Measurements from ENCODE around the gene C11orf97. TPM values are rescaled to one million over a fixed set of nuclear protein-coding genes. Genes with fewer than 3 reads are reported as not detected.
A peak's percentile ranks its signal among the peaks of the same experiment; 100 is the strongest.

C11orf97 gene
- total RNA-seq, 1 donor from 2014 or later: not detected

DNA sequence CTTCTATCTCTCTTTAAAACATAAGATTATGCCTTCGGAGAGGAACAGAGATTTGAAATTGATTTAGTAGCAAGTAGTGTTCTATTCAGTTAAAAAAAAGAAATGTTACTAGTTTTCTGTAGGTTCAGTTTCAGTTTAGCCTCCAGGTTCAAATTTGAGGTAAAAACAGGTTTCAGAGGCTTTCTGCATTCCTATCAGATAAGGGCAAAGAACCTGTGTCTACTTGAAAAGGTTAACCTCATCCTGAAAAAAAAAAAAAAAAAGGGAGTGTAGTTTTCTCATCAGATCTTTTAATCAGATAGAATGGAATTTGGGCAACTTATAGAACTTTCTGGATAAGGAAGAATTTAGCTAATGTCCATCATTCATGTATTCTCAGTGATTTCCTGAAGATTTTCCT, 12.1 kb downstream of the C11orf97 start:
- H3K4me3 ChIP-seq (ENCODE audit: low read length in 3 of 3): no peak overlapping the region
- H3K9me3 ChIP-seq (ENCODE audit: control insufficient read depth in 3 of 3, low read length in 3 of 3): no peaks in the 10 kb centered on the region
- H3K27ac ChIP-seq (ENCODE audit: low read depth, low read length): no peak overlapping the region
- no peaks in the 10 kb centered on the region for H3K4me1 ChIP-seq (ENCODE audit: control insufficient read depth in 3 of 3, insufficient read depth in 3 of 3, low read length in 3 of 3)
- no peak overlapping the region for H3K9ac ChIP-seq (ENCODE audit: low read depth in 1 of 3, low read length in 3 of 3)
- H3K27me3 ChIP-seq (ENCODE audit: control insufficient read depth in 3 of 3, insufficient read depth in 3 of 3, low read length in 3 of 3): peaks cover 0 to 2% (median 0%) of the 10 kb centered on the region in 3 donors
- no peaks in the 10 kb centered on the region for H3K36me3 ChIP-seq (ENCODE audit: control insufficient read depth in 3 of 3, insufficient read depth in 3 of 3, low read length in 3 of 3)

DNA sequence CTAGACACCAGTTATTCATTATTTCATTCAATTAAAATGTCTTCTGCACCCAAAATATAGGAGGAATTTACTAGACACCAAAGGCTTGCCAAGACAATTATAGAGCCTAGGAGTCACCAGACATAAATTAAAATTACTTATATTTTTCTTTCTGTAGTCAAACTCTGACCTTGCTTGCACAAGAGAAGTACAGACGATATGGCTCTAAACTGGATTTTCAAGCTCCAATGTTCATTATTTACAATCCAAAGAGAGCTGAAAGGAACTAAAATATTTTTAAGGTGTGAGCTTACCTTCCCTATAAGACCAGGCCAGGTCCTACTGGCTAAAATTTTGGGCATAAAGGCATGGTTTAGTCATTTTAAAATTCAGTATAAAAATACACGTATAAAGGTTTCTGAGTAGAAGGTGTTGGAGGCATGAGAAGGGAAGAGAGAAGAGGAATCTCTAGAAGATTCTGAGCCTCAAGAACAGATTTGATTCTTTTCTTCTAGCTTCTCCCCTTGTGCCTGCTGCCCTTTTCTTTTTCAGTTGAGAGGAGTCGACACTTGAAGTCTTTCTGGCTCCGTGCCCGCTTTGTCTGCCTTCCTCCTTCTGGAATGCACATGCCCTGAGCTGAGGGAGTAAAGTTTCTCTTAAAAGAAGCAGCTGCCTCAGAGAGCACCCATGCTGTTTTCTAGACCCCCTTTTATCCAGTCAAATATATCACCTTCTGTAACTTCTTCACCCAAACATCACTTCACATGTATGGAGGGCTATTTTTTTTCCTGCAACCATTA, 13.5 kb downstream of the C11orf97 start:
- Histone ChIP-seq H3K9me3 (ENCODE audit: control insufficient read depth in 3 of 3, low read length in 3 of 3) (no peaks in the 10 kb centered on the region), H3K4me3 (ENCODE audit: low read length in 3 of 3) (no peak overlapping the region), H3K4me1 (ENCODE audit: control insufficient read depth in 3 of 3, insufficient read depth in 3 of 3, low read length in 3 of 3) (no peaks in the 10 kb centered on the region), H3K9ac (ENCODE audit: low read depth in 1 of 3, low read length in 3 of 3) (no peak overlapping the region), H3K36me3 (ENCODE audit: control insufficient read depth in 3 of 3, insufficient read depth in 3 of 3, low read length in 3 of 3) (no peaks in the 10 kb centered on the region), H3K27me3 (ENCODE audit: control insufficient read depth in 3 of 3, insufficient read depth in 3 of 3, low read length in 3 of 3) (peaks cover 0 to 2% (median 0%) of the 10 kb centered on the region in 3 donors), H3K27ac (ENCODE audit: low read depth, low read length) (no peak overlapping the region)

DNA sequence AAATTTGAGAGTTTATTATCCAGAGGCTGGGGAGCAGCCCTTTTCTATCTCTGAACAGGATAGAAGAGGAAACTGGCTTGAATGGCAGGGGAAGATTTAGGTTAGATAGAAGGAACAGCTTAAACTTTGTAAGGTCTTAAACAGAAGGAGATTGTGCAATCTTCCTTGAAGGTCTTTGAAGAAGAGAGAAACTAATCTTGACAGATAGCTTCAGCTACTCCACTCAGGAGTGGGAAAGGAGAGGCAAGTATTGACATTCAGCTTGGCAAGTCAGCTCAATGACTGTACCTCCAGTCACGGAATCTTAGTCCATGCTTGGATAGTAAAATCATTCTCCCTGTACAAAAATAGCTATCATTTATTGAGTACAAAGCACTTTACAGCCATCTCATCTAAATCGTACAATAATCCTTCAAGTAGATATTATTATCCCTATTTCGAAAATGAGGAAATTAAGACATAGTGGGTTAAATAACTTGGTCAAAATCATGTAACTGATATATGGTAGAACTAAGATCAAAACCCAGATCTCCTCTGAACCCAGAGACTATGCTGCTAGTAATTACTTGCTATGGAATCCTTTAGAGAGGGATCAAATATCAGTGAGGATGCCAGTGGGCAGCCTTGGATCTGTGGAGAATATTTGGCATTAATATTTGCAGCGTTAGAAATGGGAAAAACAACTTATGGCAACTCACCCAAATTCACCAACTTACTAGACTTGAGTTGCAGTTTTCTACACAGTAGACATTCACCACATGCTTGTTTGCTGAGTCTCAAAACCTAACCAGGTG, 14.6 kb downstream of the C11orf97 start:
- Histone ChIP-seq H3K4me3 (ENCODE audit: low read length in 3 of 3) (no peak overlapping the region), H3K9me3 (ENCODE audit: control insufficient read depth in 3 of 3, low read length in 3 of 3) (no peaks in the 10 kb centered on the region), H3K27ac (ENCODE audit: low read depth, low read length) (no peak overlapping the region), H3K9ac (ENCODE audit: low read depth in 1 of 3, low read length in 3 of 3) (no peak overlapping the region), H3K27me3 (ENCODE audit: control insufficient read depth in 3 of 3, insufficient read depth in 3 of 3, low read length in 3 of 3) (peaks cover 0 to 2% (median 0%) of the 10 kb centered on the region in 3 donors), H3K36me3 (ENCODE audit: control insufficient read depth in 3 of 3, insufficient read depth in 3 of 3, low read length in 3 of 3) (no peaks in the 10 kb centered on the region), H3K4me1 (ENCODE audit: control insufficient read depth in 3 of 3, insufficient read depth in 3 of 3, low read length in 3 of 3) (no peaks in the 10 kb centered on the region)

DNA sequence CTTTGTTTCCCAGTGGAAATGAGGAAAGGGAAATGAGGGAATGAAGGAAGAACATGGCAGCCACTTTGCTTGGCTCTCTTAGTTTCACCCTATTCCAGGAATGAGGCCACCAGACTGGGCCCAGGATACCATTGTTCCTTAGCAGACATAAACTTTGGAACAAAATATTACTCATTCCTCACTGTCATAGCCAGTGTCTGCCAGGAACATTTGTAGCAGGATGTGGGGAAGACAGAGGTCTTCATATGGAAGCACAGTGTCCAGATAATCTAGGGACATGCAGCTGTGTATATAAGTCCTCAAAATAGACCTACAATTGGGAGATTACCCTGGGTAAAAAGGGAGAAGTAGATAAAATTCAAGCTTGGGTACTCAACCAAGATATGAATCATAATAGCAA, 16.3 kb downstream of the C11orf97 start:
- Histone ChIP-seq H3K4me3 (ENCODE audit: low read length in 3 of 3) (no peak overlapping the region), H3K4me1 (ENCODE audit: control insufficient read depth in 3 of 3, insufficient read depth in 3 of 3, low read length in 3 of 3) (no peaks in the 10 kb centered on the region), H3K27ac (ENCODE audit: low read depth, low read length) (no peak overlapping the region), H3K9ac (ENCODE audit: low read depth in 1 of 3, low read length in 3 of 3) (no peak overlapping the region), H3K27me3 (ENCODE audit: control insufficient read depth in 3 of 3, insufficient read depth in 3 of 3, low read length in 3 of 3) (peaks cover 0 to 2% (median 0%) of the 10 kb centered on the region in 3 donors), H3K9me3 (ENCODE audit: control insufficient read depth in 3 of 3, low read length in 3 of 3) (no peaks in the 10 kb centered on the region), H3K36me3 (ENCODE audit: control insufficient read depth in 3 of 3, insufficient read depth in 3 of 3, low read length in 3 of 3) (no peaks in the 10 kb centered on the region)

DNA sequence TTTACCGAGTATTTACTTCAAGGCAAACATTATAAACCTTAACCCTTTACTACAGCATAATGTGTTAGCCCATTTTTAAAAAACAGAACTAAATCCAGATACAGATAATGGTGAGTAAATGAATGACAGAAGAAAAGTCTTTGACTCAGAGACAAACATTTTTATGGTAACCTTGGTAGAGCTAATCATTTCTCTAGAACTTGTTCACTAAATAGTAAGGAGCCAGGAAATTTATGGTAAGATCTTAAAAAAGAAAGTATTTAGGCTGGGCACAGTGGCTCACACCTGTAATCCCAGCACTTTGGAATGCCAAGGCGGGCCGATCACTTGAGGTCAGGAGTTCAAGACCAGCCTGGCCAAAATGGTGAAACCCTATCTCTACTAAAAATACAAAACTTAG, 19.9 kb downstream of the C11orf97 start:
- Histone ChIP-seq H3K9ac (ENCODE audit: low read depth in 1 of 3, low read length in 3 of 3) (no peak overlapping the region), H3K9me3 (ENCODE audit: control insufficient read depth in 3 of 3, low read length in 3 of 3) (no peaks in the 10 kb centered on the region), H3K27me3 (ENCODE audit: control insufficient read depth in 3 of 3, insufficient read depth in 3 of 3, low read length in 3 of 3) (peaks cover 0 to 2% (median 2%) of the 10 kb centered on the region in 3 donors), H3K27ac (ENCODE audit: low read depth, low read length) (no peak overlapping the region), H3K36me3 (ENCODE audit: control insufficient read depth in 3 of 3, insufficient read depth in 3 of 3, low read length in 3 of 3) (no peaks in the 10 kb centered on the region), H3K4me1 (ENCODE audit: control insufficient read depth in 3 of 3, insufficient read depth in 3 of 3, low read length in 3 of 3) (no peaks in the 10 kb centered on the region), H3K4me3 (ENCODE audit: low read length in 3 of 3) (no peak overlapping the region)

DNA sequence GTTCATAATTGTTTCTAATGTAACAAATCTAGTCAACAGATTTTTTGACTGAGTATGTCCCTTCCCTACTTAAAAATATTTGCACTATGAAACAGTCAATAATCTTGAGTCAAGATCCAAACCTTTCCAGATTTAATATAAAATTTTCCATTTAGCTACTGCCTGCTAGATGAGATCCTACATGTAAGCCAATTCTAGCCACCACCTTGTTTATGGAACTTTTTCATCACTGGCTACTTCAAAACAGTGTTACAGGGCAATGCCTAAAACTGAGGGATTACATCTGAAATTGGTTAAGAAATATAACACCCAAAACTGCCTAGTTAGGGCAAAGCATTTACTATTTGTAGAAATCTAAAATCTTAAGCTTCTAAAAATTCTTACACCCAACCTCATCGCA, 20.9 kb downstream of the C11orf97 start:
- no peaks in the 10 kb centered on the region for H3K36me3 ChIP-seq (ENCODE audit: control insufficient read depth in 3 of 3, insufficient read depth in 3 of 3, low read length in 3 of 3)
- no peak overlapping the region for H3K4me3 ChIP-seq (ENCODE audit: low read length in 3 of 3)
- peaks cover 0 to 2% (median 0%) of the 10 kb centered on the region in 3 donors for H3K27me3 ChIP-seq (ENCODE audit: control insufficient read depth in 3 of 3, insufficient read depth in 3 of 3, low read length in 3 of 3)
- no peaks in the 10 kb centered on the region for H3K9me3 ChIP-seq (ENCODE audit: control insufficient read depth in 3 of 3, low read length in 3 of 3)
- no peak overlapping the region for H3K9ac ChIP-seq (ENCODE audit: low read depth in 1 of 3, low read length in 3 of 3)
- H3K27ac ChIP-seq (ENCODE audit: low read depth, low read length): no peak overlapping the region
- no peaks in the 10 kb centered on the region for H3K4me1 ChIP-seq (ENCODE audit: control insufficient read depth in 3 of 3, insufficient read depth in 3 of 3, low read length in 3 of 3)

DNA sequence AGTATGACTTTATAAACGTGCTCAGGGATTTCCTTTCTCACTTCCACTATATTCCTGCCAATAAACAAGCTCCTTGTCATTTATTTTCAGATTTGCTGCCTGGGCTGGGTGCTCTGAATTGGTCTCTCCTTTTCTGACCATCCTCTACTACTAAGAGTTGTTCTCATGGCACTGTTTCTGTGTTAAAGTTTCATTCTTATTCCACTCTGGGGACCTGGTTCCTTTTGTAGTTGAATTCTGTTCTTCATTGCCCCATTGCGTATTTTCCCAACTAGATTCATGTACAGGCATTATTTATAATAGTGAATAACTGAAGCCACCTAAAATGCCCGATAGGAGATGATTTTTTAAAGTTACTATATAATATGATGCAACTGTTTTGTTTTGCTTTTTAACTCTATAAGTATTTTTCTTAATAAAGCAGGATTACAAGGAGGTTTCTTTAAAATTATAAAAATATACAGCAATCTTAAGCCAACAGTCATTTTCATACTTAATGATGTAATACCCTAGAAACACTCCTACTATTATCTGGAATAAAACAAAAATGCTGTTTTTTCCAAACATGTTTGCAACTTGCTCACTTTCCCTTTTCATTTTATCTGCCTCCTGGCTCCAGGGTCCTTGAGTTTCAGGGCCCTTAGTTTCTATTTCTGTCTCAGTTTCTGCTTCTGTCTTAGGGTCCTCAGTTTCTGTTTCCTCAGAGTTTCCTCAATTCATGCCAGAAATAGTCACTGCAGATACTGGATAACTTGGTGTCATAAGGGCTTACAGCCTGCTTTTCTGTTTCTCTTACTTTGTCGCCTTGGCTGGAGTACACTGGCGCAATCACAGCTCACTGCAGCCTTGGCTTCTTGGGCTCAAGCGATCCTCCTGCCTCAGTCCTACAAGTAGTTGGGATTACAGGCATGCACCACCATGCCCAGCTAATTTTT, 21.7 kb downstream of the C11orf97 start:
- peak overlapping the region; percentile 19 for H3K27ac ChIP-seq (ENCODE audit: low read depth, low read length)
- H3K27me3 ChIP-seq (ENCODE audit: control insufficient read depth in 3 of 3, insufficient read depth in 3 of 3, low read length in 3 of 3): peaks cover 0 to 2% (median 0%) of the 10 kb centered on the region in 3 donors
- H3K9ac ChIP-seq (ENCODE audit: low read depth in 1 of 3, low read length in 3 of 3): no peak overlapping the region
- no peaks in the 10 kb centered on the region for H3K9me3 ChIP-seq (ENCODE audit: control insufficient read depth in 3 of 3, low read length in 3 of 3)
- no peak overlapping the region for H3K4me3 ChIP-seq (ENCODE audit: low read length in 3 of 3)
- H3K4me1 ChIP-seq (ENCODE audit: control insufficient read depth in 3 of 3, insufficient read depth in 3 of 3, low read length in 3 of 3): no peaks in the 10 kb centered on the region
- no peaks in the 10 kb centered on the region for H3K36me3 ChIP-seq (ENCODE audit: control insufficient read depth in 3 of 3, insufficient read depth in 3 of 3, low read length in 3 of 3)

DNA sequence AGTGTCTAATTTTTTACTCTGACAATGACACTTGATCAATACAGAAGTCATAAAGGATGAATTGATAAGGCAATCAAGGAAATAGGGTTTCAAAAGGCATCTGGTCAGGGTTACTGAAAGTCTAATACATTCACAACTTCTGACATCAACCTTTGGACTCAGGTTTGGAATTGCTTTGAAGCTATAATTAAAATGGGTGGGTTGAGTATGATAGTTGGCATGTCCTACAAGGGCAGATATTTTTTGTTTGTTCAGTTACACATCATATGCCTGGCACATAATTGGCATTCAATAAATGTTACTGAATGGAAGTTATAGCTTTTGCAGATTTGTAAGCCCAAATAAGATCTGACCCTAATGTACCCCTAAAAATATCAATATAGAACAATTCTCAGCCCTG, 24.1 kb downstream of the C11orf97 start:
- Histone ChIP-seq H3K9me3 (ENCODE audit: control insufficient read depth in 3 of 3, low read length in 3 of 3) (no peaks in the 10 kb centered on the region), H3K36me3 (ENCODE audit: control insufficient read depth in 3 of 3, insufficient read depth in 3 of 3, low read length in 3 of 3) (no peaks in the 10 kb centered on the region), H3K4me1 (ENCODE audit: control insufficient read depth in 3 of 3, insufficient read depth in 3 of 3, low read length in 3 of 3) (no peaks in the 10 kb centered on the region), H3K27ac (ENCODE audit: low read depth, low read length) (no peak overlapping the region), H3K4me3 (ENCODE audit: low read length in 3 of 3) (no peak overlapping the region), H3K9ac (ENCODE audit: low read depth in 1 of 3, low read length in 3 of 3) (no peak overlapping the region), H3K27me3 (ENCODE audit: control insufficient read depth in 3 of 3, insufficient read depth in 3 of 3, low read length in 3 of 3) (peaks cover 0 to 2% (median 0%) of the 10 kb centered on the region in 3 donors)

DNA sequence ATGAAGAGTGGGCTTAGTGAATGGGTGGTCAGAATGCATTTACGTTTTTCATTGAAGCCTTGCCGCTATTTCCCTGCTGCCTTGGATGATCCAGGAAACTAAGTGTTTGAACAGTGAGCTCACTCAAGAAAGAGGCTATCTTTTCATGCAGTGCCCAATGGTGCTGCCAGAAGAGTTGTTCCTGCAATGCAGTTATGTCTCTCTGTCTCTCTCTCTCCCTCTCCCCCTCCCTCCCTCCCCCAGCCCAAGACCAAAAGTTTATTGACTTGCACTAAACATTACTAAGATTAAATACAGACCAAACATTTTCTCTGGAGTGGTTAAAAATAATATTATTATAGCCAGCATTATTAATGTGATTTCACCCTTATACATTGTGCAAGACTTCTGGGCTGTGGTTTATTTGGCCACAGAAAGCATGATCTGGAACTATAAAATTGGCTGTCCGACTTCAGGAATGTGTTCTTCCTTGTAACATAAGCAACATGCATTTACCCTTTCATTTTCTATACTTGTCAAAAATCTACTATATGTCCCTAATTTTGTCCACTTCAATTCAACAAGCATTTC, 24.9 kb downstream of the C11orf97 start:
- H3K36me3 ChIP-seq (ENCODE audit: control insufficient read depth in 3 of 3, insufficient read depth in 3 of 3, low read length in 3 of 3): no peaks in the 10 kb centered on the region
- no peaks in the 10 kb centered on the region for H3K9me3 ChIP-seq (ENCODE audit: control insufficient read depth in 3 of 3, low read length in 3 of 3)
- H3K4me1 ChIP-seq (ENCODE audit: control insufficient read depth in 3 of 3, insufficient read depth in 3 of 3, low read length in 3 of 3): no peaks in the 10 kb centered on the region
- no peak overlapping the region for H3K4me3 ChIP-seq (ENCODE audit: low read length in 3 of 3)
- no peak overlapping the region for H3K27ac ChIP-seq (ENCODE audit: low read depth, low read length)
- H3K27me3 ChIP-seq (ENCODE audit: control insufficient read depth in 3 of 3, insufficient read depth in 3 of 3, low read length in 3 of 3): peaks cover 0 to 2% (median 0%) of the 10 kb centered on the region in 3 donors
- H3K9ac ChIP-seq (ENCODE audit: low read depth in 1 of 3, low read length in 3 of 3): no peak overlapping the region

All from skeletal muscle tissue (tissue), 4 donors.